TTC549 (cell line): ENCODE measurements around the gene IL1A.

Experiments used
- FAIRE-seq: peaks from 2 replicates; lab custom pipeline; 2012; peaks lifted over from hg19 to GRCh38; lab: Jason Lieb, UNC

Gene IL1A

DNA sequence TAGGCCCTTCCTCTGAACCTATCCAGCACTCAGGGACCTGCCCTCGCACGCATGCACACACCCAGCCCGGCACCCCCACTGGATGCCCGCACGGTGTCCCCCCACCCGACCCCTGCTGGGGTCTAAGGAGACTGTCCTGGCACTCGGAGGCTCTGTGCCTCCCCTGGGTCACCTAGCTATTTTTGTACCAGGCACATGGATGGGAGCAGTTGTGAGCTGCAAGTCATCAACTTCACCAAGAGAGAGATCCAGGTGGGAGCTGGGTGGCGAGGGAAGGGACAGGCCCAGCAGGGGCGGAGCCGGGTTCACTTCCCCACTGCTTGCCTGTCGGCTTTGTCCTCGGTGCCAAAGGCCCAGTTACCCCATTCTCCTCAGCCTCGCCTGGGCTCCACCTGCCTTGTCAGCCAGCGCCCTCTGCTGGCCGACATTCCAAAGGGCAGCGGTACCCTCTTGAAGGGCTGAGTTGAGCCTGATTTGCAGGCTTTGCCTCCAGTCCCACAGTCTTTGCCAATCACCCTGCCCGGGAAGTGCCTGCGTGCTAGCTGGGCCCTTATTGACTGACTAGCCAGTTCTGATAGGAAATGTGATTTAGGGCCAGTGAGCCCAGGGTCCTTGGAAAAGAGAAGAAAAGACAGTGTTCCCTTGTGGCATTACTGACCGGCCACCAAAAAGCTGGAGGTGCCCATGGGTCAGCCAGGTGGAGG lies 57.7 kb downstream of the IL1A start:
- FAIRE-seq = peak; percentile 60

DNA sequence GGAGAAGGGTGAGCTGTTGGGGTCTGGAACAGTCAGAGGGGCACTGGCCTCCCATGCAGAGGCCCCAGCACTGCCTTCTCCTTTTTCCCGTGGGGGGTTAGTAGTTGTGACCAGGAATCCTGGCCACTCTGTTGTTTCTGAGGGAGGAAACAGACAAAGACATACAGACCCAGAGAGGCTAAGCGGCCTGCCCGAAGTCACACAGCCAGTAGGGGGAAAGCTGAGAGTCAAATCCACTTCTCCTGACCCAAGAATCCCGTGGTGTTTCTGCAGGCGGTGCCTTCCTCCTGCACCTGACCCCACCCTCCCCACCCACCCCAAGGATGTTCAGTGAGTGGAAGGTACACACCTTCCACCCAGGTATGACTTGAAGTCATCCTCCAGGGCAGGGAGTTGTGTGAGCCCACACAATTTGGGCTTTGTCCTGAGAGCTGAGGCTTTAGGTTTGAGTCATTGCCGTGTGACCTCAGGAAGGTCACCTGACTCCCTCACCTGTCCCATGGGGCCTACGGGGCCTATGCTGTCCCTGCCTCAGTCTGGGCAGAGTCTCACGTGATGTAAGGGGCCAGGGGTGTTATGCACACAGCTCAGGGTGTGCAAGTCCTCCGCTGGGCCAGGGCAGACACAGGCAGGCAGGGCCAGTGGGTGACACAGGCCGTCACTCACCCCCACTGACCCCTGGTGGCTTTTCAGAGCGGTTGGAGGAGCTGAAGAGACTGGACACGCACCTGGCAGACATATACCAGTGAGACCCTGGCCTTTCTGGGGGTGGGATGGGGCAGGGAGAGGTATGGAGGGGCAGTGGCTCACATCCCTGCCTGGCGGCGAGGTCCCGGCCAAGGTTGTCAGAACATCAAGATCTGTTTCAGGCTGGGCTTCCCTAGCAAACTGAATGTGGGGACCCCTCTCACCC lies 58.5 kb downstream of the IL1A start:
- no peak for FAIRE-seq

DNA sequence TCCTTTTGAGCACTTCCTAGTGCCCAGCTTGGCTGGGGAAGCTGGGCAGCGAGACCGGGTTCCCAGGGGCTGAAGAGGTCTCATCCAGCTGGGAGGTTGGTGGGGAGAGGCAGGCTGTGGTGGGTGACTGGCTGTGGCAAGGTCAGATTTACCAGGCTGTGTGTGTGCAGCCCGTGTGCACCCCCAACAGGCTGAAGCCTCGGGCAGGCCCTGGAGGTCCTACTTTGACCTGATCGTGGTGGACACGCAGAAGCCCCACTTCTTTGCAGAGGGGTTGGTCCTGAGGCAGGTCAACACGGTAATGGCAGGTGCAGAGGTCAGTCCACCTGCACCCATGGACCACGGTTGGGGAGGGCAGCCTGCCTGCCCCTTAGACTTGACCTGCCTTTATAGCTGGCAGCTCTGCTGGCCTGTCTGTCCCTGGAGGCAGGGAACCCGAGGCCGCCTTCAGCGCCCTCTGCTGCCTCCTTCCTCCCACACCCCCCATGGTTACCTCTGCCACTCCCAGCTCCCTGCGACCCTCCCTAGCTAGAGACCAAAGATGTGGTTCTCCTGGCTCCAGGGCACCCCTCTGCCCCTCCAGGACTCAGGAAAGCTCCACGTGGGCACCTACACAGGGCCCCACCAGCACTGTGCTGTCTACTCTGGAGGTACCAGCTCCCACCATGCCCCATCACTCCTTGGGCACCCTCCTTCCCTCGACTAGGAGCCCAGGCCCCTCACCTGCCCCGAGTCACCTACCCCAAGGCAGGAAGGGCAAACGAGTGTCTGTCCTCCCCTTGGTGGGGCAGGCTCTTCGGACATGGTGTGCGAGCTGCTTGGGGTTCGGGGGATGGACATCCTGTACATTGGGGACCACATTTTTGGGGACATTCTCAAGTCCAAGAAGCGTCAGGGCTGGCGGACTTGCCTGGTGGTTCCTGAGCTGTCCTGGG lies 59.4 kb downstream of the IL1A start:
- no peak for FAIRE-seq

DNA sequence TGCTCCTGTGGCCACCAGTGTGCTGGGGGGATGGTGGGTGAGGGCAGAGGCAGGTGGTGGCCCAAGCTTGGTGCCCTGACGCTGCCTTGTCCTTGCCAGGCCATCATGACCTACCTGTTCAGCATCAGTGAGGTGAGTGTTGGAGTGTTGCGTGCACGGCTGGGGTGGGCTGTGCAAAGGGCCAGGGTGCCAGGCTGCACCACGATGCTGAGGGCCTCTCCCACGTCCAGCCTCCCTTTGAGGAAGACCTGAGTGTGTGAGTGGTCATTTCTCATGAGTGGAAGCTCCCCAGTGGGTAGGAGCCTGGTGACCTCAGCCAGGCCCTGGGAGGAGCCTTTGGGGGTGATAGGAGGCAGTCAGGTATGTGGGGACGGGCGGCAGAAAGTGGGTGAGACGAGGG lies 60.3 kb downstream of the IL1A start:
- no peak for FAIRE-seq
